Measurements from ENCODE around the gene KIF1B. TPM values are rescaled to one million over a fixed set of nuclear protein-coding genes. Genes with fewer than 3 reads are reported as not detected.

The KIF1B gene
- total RNA-seq, 1 experiment from 2014 or later: 70.1 TPM

GRCh38 chr1:10316752-10317151 lies 106.4 kb downstream of the KIF1B start:
- Mint-ChIP-seq H3K4me1 (peaks cover 26% of the 10 kb centered on the region), H3K27ac (no peak overlapping the region), H3K9me3 (no peaks in the 10 kb centered on the region), H3K4me3 (no peak overlapping the region), H3K27me3 (ENCODE audit: low read depth) (no peaks in the 10 kb centered on the region), H3K36me3 (peaks cover 8% of the 10 kb centered on the region; the same call in 1 of the 2 replicates)
- ChIA-PET CTCF (no interaction called here), POLR2A (no interaction called here)
- TF ChIP-seq ZNF121 (CRISPR knock-in tag; IDR thresholded peaks at IDR 0.05): peak; percentile 69; the same call in 1 of the 2 replicates
- no peak for TF ChIP-seq AR (CRISPR knock-in tag; IDR thresholded peaks at IDR 0.05)
- ATAC-seq (no peak), DNase-seq (ENCODE audit: low spot score) (no peak)

GRCh38 chr1:10319750-10320149 lies 109.4 kb downstream of the KIF1B start:
- Mint-ChIP-seq H3K27ac (peak overlapping the region; percentile 93), H3K4me3 (no peak overlapping the region), H3K27me3 (ENCODE audit: low read depth) (no peaks in the 10 kb centered on the region), H3K36me3 (peaks cover 14% of the 10 kb centered on the region), H3K4me1 (peaks cover 26% of the 10 kb centered on the region), H3K9me3 (no peaks in the 10 kb centered on the region)
- CTCF ChIA-PET: no interaction called here
- TF ChIP-seq ZNF121 (CRISPR knock-in tag; IDR thresholded peaks at IDR 0.05) (no peak), E2F5 (CRISPR knock-in tag; IDR thresholded peaks at IDR 0.05) (no peak), FOXJ3 (CRISPR knock-in tag; IDR thresholded peaks at IDR 0.05; ENCODE audit: borderline replicate concordance) (no peak), ZNF317 (CRISPR knock-in tag; IDR thresholded peaks at IDR 0.05; ENCODE audit: borderline replicate concordance, low read depth) (no peak), IRF2 (CRISPR knock-in tag; IDR thresholded peaks at IDR 0.05; ENCODE audit: borderline replicate concordance, low read depth) (no peak), IRF1 (CRISPR knock-in tag; IDR thresholded peaks at IDR 0.05) (no peak), ATF6 (CRISPR knock-in tag; IDR thresholded peaks at IDR 0.05) (no peak), CREM (CRISPR knock-in tag; IDR thresholded peaks at IDR 0.05) (no peak), CREB1 (CRISPR knock-in tag; IDR thresholded peaks at IDR 0.05) (no peak), KAT7 (CRISPR knock-in tag; IDR thresholded peaks at IDR 0.05; ENCODE audit: borderline replicate concordance) (no peak), ETV6 (CRISPR knock-in tag; IDR thresholded peaks at IDR 0.05) (no peak), MXD4 (CRISPR knock-in tag; IDR thresholded peaks at IDR 0.05; ENCODE audit: borderline replicate concordance) (no peak), ERG (CRISPR knock-in tag; IDR thresholded peaks at IDR 0.05) (no peak), CDX4 (CRISPR knock-in tag; IDR thresholded peaks at IDR 0.05; ENCODE audit: borderline replicate concordance) (no peak), E2F4 (CRISPR knock-in tag; IDR thresholded peaks at IDR 0.05; ENCODE audit: borderline replicate concordance, low read depth) (no peak), ZNF512 (CRISPR knock-in tag; IDR thresholded peaks at IDR 0.05; ENCODE audit: borderline replicate concordance) (no peak)
- no peak for DNase-seq (ENCODE audit: low spot score)
- 0 out of 2 replicates have a peak, but pooled peaks have one; percentile 14 for ATAC-seq
- POLR2A ChIA-PET: no interaction called here
